Astrocyte (in vitro differentiated cells and primary cell): ENCODE measurements around the gene MCF2L2.

ENCODE experiments used
- CTCF ChIP-seq: IDR thresholded peaks from 2 replicates; pipeline ENCODE4 v1.5.1; 2011; ENCODE audit warnings: low read depth, mild to moderate bottlenecking, inconsistent platforms, low read length, moderate library complexity; ENCODE audit not compliant: insufficient read depth
- EZH2 ChIP-seq: IDR thresholded peaks from 2 replicates; pipeline ENCODE4 v1.6.1; 2012; ENCODE audit warnings: mild to moderate bottlenecking, low read length, inconsistent platforms; ENCODE audit not compliant: insufficient read depth

GRCh38 chr3:183283886-183284285 is 144.5 kb downstream of the MCF2L2 start:
- TF ChIP-seq CTCF (no peak), EZH2 (no peak)
